ENCODE results near the gene DOK7.

DNA sequence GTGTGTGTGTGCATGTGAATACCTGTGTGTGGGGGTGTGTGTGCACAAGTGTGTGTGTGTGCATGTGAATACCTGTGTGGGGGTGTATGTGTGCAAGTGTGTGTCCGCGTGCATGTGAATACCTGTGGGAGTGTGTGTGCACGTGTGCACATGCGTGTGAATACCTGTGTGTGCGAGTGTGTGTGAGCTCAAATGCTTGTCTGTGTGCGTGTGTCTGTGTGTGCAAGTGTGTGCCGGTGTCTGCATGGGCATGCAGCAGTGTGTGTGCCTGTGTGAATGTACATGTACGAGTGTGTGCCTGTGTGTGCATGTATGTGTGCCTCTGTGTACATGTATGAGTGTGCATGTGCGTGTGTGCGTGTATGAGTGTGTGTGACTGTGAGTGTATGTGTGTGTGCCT, 5.0 kb downstream of the DOK7 start:
- TF ChIP-seq CTCF (conservative IDR thresholded peaks at IDR 0.05) (no peak), EZH2 (IDR thresholded peaks at IDR 0.05; ENCODE audit: low read depth) (no peak)

Measured in PC-9 (cell line).